Neural cell (in vitro differentiated cells): Measurements from ENCODE around the gene POLR2H. TPM values are rescaled to one million over a fixed set of nuclear protein-coding genes. Genes with fewer than 3 reads are reported as not detected.

Experiments used
- H2AFZ ChIP-seq: fragments of 200-600, 300-800 bp; sonication (generic), shearing (Covaris generic); 2 replicates; pipeline ENCODE4 v1.6.0; 2014; ENCODE audit warnings: low read depth, mild to moderate bottlenecking, antibody characterized with exemption, low read length, moderate library complexity
- H3F3A ChIP-seq: fragments of 200-600 bp; shearing (Covaris generic); 2 replicates; pipeline ENCODE4 v1.6.1; 2016; ENCODE audit warnings: mild to moderate bottlenecking, moderate library complexity, mixed read lengths, antibody characterized with exemption, low read length; ENCODE audit not compliant: insufficient read depth, poor library complexity, severe bottlenecking
- H3K27ac ChIP-seq: fragments of 200-600, 300-800 bp; sonication (generic), shearing (Covaris generic); 2 replicates; pipeline ENCODE4 v1.5.1; 2014; ENCODE audit warnings: mild to moderate bottlenecking, low read length, moderate library complexity
- H3K27me3 ChIP-seq: fragments of 300-800, 200-600 bp; sonication (generic), shearing (Covaris generic); 2 replicates; pipeline ENCODE4 v1.6.0; 2014; ENCODE audit warnings: mild to moderate bottlenecking, low read depth, low read length, moderate library complexity; ENCODE audit not compliant: insufficient read depth
- H3K36me3 ChIP-seq: fragments of 300-800, 200-600 bp; sonication (generic), shearing (Covaris generic); 2 replicates; pipeline ENCODE4 v1.5.1; 2014; ENCODE audit warnings: mild to moderate bottlenecking, antibody characterized with exemption, low read length, moderate library complexity; ENCODE audit not compliant: insufficient read depth
- H3K4me2 ChIP-seq: fragments of 300-800, 200-600 bp; sonication (generic), shearing (Covaris generic); 2 replicates; pipeline ENCODE4 v1.6.0; 2014; ENCODE audit warnings: mild to moderate bottlenecking, low read length
- H3K4me3 ChIP-seq: fragments of 300-800, 200-600 bp; sonication (generic), shearing (Covaris generic); 2 replicates; pipeline ENCODE4 v1.5.1; 2014; ENCODE audit warnings: mild to moderate bottlenecking, low read length, moderate library complexity
- H3K79me2 ChIP-seq: fragments of 200-600 bp; shearing (Covaris generic); replicated peaks from 2 replicates; pipeline ENCODE4 v1.6.0; 2014; ENCODE audit warnings: mild to moderate bottlenecking, low read length, moderate library complexity; ENCODE audit not compliant: insufficient read depth
- H3K9ac ChIP-seq: fragments of 300-800, 200-600 bp; sonication (generic), shearing (Covaris generic); 2 replicates; pipeline ENCODE4 v1.6.1; 2016; ENCODE audit warnings: mild to moderate bottlenecking, low read length, mixed read lengths
- H3K9me2 ChIP-seq: fragments of 200-600 bp; shearing (Covaris generic); 2 replicates; pipeline ENCODE4 v1.6.1; 2016; ENCODE audit warnings: mild to moderate bottlenecking, low read length, mixed read lengths; ENCODE audit not compliant: insufficient read depth
- H3K9me3 ChIP-seq: fragments of 200-600, 300-800 bp; sonication (generic), shearing (Covaris generic); 2 replicates; pipeline ENCODE4 v1.6.1; 2016; ENCODE audit warnings: mild to moderate bottlenecking, mixed run types, low read length, moderate library complexity, mixed read lengths
- H4K20me1 ChIP-seq: fragments of 200-600 bp; shearing (Covaris generic); 2 replicates; pipeline ENCODE4 v1.6.1; 2016; ENCODE audit warnings: mild to moderate bottlenecking, mixed run types; ENCODE audit not compliant: insufficient read depth
- EP300 ChIP-seq: fragments of 450-650 bp; conservative IDR thresholded peaks from 2 replicates; pipeline ENCODE4 v1.6.1; 2014; ENCODE audit warnings: antibody characterized with exemption, mild to moderate bottlenecking, moderate library complexity; ENCODE audit not compliant: poor library complexity, severe bottlenecking
- EZH2 ChIP-seq: fragments of 200-600, 300-800 bp; shearing (Covaris generic), sonication (generic); IDR thresholded peaks from 2 replicates; pipeline ENCODE4 v1.6.1; 2014; ENCODE audit warnings: antibody characterized with exemption, low read length, borderline replicate concordance, mild to moderate bottlenecking; ENCODE audit not compliant: insufficient read depth, poor library complexity, severe bottlenecking
- MXI1 ChIP-seq: fragments of 450-650 bp; conservative IDR thresholded peaks from 2 replicates; pipeline ENCODE4 v1.6.1; 2014; ENCODE audit warnings: antibody characterized with exemption, mild to moderate bottlenecking; ENCODE audit not compliant: poor library complexity, severe bottlenecking
- POLR2AphosphoS5 ChIP-seq: IDR thresholded peaks from 2 replicates; pipeline ENCODE4 v1.6.1; 2012
- RAD21 ChIP-seq: fragments of 450-650 bp; conservative IDR thresholded peaks from 2 replicates; pipeline ENCODE4 v1.6.1; 2014; ENCODE audit warnings: antibody characterized with exemption, mild to moderate bottlenecking, moderate library complexity
- SMC3 ChIP-seq: fragments of 450-650 bp; conservative IDR thresholded peaks from 2 replicates; pipeline ENCODE4 v1.6.1; 2014; ENCODE audit warnings: antibody characterized with exemption, mild to moderate bottlenecking, moderate library complexity; ENCODE audit not compliant: poor library complexity
- TAF1 ChIP-seq: IDR thresholded peaks from 2 replicates; pipeline ENCODE4 v1.6.1; 2012; ENCODE audit warnings: low read depth
- polyA plus RNA-seq: library from polyadenylated mRNA; depleted of rRNA; stranded (reverse); fragments of >200 nt; gene quantifications from 2 replicates; pipeline ENCODE4 v1.2.3, GENCODE V29; 2014
- TF ChIP-seq, protein P1 (sequence below): fragments of 450-650 bp; IDR thresholded peaks from 2 replicates; pipeline ENCODE4 v1.5.1; 2014; ENCODE audit warnings: antibody characterized with exemption, mild to moderate bottlenecking, moderate library complexity; ENCODE audit not compliant: poor library complexity, severe bottlenecking
- TF ChIP-seq, protein P2 (sequence below): IDR thresholded peaks from 2 replicates; pipeline ENCODE4 v1.6.1; 2012; ENCODE audit warnings: borderline replicate concordance

The POLR2H gene
- polyA plus RNA-seq, 1 donor from 2014 or later = 185 TPM

- H3K36me3 ChIP-seq = no peaks in the 10 kb centered on the region
These were observed 2.6 kb upstream of the POLR2H start for GRCh38 chr3:184358921-184359350.

GRCh38 chr3:184359610-184360009 is 1.9 kb upstream of the POLR2H start:
- H3K9ac ChIP-seq = peak overlapping the region; percentile 90
- H3K4me3 ChIP-seq = peak overlapping the region; percentile 70
- H3K27ac ChIP-seq = no peak overlapping the region
- no peaks in the 10 kb centered on the region for H4K20me1 ChIP-seq
- no peak overlapping the region for H2AFZ ChIP-seq
- H3K36me3 ChIP-seq = no peaks in the 10 kb centered on the region
- no peak overlapping the region for H3K4me2 ChIP-seq
- peaks cover 16% of the 10 kb centered on the region for H3K79me2 ChIP-seq
- no peaks in the 10 kb centered on the region for H3K9me2 ChIP-seq
- no peaks in the 10 kb centered on the region for H3K27me3 ChIP-seq
- no peaks in the 10 kb centered on the region for H3F3A ChIP-seq
- TF ChIP-seq POLR2AphosphoS5 (no peak), RAD21 (no peak), TAF1 (no peak), EZH2 (no peak), SMC3 (no peak), MXI1 (no peak), EP300 (no peak)
- TF ChIP-seq, protein P1, sequence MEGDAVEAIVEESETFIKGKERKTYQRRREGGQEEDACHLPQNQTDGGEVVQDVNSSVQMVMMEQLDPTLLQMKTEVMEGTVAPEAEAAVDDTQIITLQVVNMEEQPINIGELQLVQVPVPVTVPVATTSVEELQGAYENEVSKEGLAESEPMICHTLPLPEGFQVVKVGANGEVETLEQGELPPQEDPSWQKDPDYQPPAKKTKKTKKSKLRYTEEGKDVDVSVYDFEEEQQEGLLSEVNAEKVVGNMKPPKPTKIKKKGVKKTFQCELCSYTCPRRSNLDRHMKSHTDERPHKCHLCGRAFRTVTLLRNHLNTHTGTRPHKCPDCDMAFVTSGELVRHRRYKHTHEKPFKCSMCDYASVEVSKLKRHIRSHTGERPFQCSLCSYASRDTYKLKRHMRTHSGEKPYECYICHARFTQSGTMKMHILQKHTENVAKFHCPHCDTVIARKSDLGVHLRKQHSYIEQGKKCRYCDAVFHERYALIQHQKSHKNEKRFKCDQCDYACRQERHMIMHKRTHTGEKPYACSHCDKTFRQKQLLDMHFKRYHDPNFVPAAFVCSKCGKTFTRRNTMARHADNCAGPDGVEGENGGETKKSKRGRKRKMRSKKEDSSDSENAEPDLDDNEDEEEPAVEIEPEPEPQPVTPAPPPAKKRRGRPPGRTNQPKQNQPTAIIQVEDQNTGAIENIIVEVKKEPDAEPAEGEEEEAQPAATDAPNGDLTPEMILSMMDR = no peak
- TF ChIP-seq, protein P2, sequence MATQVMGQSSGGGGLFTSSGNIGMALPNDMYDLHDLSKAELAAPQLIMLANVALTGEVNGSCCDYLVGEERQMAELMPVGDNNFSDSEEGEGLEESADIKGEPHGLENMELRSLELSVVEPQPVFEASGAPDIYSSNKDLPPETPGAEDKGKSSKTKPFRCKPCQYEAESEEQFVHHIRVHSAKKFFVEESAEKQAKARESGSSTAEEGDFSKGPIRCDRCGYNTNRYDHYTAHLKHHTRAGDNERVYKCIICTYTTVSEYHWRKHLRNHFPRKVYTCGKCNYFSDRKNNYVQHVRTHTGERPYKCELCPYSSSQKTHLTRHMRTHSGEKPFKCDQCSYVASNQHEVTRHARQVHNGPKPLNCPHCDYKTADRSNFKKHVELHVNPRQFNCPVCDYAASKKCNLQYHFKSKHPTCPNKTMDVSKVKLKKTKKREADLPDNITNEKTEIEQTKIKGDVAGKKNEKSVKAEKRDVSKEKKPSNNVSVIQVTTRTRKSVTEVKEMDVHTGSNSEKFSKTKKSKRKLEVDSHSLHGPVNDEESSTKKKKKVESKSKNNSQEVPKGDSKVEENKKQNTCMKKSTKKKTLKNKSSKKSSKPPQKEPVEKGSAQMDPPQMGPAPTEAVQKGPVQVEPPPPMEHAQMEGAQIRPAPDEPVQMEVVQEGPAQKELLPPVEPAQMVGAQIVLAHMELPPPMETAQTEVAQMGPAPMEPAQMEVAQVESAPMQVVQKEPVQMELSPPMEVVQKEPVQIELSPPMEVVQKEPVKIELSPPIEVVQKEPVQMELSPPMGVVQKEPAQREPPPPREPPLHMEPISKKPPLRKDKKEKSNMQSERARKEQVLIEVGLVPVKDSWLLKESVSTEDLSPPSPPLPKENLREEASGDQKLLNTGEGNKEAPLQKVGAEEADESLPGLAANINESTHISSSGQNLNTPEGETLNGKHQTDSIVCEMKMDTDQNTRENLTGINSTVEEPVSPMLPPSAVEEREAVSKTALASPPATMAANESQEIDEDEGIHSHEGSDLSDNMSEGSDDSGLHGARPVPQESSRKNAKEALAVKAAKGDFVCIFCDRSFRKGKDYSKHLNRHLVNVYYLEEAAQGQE = no peak
- H3K9me3 ChIP-seq = no peaks in the 10 kb centered on the region

More at GRCh38 chr3:184358921-184359350, 2.6 kb upstream of the POLR2H start:
- Histone ChIP-seq H3K27me3 (no peaks in the 10 kb centered on the region), H3F3A (no peaks in the 10 kb centered on the region), H3K4me2 (no peak overlapping the region), H3K9ac (no peak overlapping the region), H3K79me2 (peaks cover 13% of the 10 kb centered on the region), H3K4me3 (no peak overlapping the region), H2AFZ (no peak overlapping the region), H3K9me2 (no peaks in the 10 kb centered on the region), H4K20me1 (no peaks in the 10 kb centered on the region), H3K9me3 (no peaks in the 10 kb centered on the region), H3K27ac (no peak overlapping the region)
- TF ChIP-seq, protein P1 = no peak
- no peak for TF ChIP-seq RAD21
